D721Med (cell line): ENCODE results near the gene CAPG.

Experiments
- DNase-seq: peaks from one replicate; pipeline ENCODE4 v3.0.0; 2011; ENCODE audit warnings: low spot score; ENCODE audit not compliant: insufficient read length
- FAIRE-seq: peaks from 2 replicates; lab custom pipeline; 2011; peaks lifted over from hg19 to GRCh38; lab: Jason Lieb, UNC
- CTCF ChIP-seq: IDR thresholded peaks from 2 replicates; pipeline ENCODE4 v1.5.1; 2012; ENCODE audit warnings: mild to moderate bottlenecking, control low read depth; ENCODE audit not compliant: insufficient read depth; ENCODE audit errors: missing control alignments

Gene CAPG

DNA sequence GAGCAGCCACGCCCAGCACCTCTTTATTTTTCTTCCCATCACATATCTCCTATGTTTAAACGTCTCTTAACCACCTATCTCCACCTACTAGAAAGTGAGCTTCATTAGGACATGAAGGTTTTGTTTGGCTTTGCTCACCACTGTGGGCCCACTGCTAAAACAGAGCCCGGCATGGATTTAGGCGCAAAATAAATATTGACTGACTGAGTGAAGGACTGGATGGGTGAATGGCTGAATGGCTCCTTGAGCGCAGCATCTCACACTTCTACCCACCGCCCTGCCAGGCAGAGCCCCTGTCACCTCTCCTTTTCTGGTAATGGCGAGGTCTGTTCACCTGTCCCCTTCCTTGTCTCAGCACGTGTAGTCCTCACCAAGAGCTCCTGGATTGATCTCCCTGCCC lies 10.1 kb downstream of the CAPG start:
- FAIRE-seq = no peak
- no peak for TF ChIP-seq CTCF
- DNase-seq = no peak

DNA sequence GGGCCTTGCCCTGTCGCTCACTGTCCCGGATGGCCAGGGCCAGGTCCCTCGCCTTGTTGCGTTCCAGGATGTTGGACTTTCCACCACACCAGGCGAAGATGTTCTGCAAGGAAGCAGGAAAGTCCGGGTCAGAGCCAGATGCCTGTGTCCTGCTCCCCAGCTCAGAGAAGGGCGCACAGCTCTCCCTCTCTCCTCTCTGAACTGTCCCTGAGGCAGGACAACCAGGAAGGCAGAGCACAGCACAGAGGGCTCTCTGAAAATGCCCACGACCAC lies 11.0 kb downstream of the CAPG start:
- TF ChIP-seq CTCF = no peak
- DNase-seq = no peak
- no peak for FAIRE-seq

DNA sequence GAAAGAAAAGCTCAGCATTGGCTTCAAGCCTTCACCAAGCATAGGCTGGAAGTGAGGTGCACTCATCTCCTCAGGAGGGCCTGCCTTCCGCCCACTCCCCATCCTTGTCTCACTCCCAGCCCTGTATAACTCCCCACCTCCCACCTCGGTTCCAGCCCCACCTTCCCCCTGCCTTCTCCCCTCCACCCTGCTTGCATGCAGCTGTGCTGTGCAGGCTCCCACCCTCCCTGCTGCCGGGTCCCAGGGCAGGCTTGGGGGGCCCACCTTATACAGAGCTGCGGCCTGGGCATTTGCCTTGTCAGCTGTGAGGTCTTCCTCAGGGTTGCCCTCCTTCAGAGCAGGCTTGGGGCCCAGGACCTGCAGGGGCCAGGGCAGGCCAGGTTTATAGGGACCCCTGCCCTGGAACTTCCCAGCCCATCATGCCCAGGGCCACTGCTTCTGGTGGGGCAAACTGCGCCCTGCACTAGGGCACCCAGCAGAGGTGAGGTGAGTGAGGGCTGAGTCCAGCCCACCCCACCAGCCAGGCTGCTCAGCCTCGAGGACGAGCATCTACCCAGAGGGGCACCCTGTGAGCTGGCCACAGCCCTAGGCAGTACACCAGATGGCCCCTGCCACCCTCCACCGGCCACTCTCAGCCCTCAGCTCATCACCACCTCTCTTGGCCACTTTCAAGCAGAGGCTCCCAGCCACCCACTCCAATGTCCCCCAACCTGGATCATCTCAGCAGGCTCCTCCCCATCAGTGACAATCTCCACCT lies 11.6 kb downstream of the CAPG start:
- no peak for TF ChIP-seq CTCF
- DNase-seq = no peak
- FAIRE-seq = no peak

DNA sequence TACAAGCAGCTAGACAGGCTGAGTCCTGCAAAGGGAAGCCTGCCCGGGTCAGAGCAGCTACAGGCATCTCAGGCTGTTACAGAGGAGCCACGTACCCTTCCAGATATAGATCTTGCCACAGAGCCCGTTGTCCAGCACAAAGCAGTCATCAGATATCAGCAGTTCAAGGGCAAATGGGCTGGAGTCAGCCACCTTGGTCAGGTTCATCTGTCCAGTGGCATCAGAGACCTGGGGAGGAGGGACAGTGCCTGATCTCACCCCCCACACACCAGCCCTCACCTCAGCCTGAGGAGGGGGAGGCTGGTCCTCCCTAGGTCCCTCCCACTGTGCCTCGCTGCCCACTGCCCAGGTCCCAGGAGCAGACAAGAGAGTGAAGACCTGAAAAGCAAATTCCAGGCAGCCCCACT lies 12.2 kb downstream of the CAPG start:
- FAIRE-seq (no peak), DNase-seq (no peak)
- TF ChIP-seq CTCF = no peak

DNA sequence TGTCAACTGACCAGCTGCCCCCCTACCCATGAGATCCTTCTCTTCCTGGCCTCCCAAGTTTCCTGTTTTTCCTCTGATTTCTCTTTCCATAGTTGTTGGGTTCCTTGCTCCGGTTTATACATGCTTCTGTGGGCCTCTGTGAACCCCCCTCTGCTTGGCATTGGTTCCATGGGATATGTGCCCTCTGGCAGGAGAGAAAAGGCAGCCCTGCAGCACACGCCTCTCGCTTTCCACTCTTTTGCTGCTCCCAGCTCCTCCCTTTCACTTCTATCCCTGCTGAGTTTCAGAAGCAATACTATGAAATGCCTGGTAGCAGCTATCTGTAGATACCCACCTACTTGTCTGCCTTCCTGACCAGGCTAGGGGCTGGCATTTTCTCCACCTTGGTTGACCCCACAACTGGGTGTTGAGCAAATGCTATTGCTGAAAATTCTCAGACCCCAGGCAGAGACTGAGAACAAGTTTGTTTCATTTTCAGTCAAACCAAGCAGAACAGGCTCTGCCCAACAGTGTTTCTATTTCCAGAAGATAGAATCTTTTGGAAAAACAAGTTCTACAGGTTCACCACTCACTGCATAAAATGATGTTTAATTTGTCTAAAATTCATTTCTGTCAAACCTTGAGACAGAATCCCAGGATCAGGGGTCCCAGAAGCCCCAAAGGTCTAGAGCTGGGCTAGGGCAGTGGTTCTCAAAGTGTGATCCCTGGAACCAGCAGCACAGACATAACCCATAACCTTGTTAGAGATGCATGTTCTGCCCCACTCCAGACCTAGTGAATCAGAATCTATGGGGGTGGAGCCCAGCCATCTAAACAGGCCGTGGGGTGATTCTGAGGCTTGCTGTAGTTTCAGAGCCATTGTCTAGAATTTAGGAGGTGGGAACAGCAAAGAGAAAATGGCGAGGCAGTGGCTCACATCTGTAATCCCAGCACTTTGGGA lies 13.4 kb downstream of the CAPG start:
- no peak for FAIRE-seq
- no peak for TF ChIP-seq CTCF
- DNase-seq = no peak

DNA sequence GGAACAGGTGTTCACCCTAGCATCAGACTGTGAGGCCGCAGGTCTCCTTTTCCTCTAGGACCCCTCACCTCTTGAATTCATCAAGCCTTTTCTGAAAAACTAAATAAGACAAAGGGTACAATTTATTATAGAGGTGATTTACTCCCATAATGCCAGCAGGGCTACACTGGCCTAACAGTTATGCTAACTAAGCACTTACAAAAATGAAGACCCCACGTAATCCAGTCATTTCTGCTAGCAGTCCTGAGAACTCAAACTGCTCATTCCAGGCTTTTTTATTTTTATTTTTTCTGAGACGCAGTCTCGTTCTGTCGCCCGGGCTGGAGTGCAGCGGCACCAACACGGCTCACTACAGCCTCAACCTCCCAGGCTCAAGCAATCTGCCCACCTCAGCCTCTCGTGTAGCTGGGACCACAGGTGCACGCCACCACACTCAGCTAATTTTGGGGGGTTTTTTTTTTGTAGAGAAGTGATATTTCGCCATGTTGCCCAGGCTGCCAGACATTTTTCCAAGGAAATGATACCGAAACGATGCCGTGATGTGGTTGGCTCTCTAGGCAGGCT lies 14.2 kb downstream of the CAPG start:
- DNase-seq (no peak), FAIRE-seq (no peak)
- TF ChIP-seq CTCF = no peak

DNA sequence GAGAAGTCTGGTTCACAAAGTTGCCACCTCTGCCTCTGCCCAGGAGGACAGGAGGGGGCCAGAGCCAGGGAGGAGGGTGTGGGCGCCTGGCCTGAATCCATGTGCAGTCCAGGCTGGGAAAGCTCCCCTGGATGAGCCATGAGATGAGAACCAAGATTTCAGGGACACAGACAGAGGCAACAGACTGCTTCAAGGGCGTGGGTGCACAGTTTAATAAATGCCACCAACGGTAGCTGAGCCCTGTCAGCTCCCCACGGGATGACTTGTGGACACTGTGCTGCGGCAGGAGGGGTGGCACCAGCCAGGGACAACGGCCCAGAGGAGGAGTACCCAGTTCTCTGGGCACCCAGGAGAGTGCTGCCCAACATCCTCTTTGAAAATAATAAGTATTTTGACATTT lies 15.2 kb downstream of the CAPG start:
- TF ChIP-seq CTCF = no peak
- DNase-seq (no peak), FAIRE-seq (no peak)
